WI38 (cell line): ENCODE measurements around the gene BTBD16.

Experiments
- H3K4me3 ChIP-seq: 2 replicates; pipeline ENCODE4 v1.5.1; 2011; ENCODE audit warnings: low read depth, mild to moderate bottlenecking, control low read depth, low read length
- CTCF ChIP-seq: IDR thresholded peaks from 2 replicates; pipeline ENCODE4 v1.5.1; 2012; ENCODE audit warnings: low read depth, mild to moderate bottlenecking, control low read depth, low read length

Gene BTBD16

DNA sequence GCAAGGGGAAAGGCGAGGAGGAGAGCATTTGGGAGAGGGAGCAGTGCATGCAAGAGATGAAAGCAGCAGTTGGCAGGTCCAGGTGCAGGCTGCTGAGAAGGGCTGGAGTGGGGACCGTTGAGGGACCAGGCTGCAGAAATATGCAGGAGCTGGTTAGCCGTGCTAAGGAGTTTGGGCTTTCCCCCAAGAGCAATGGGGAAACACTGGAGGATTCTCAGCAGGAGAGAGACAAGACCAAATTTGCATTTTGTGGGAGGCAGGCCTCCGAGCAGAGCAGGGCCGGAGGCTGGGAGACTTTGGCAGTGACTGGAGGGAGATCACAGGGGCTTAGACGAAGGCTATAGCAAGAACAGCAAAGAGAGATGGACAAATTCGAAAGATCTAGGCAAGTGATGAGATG is 11.8 kb downstream of the BTBD16 start:
- no peak for TF ChIP-seq CTCF
- no peak overlapping the region for H3K4me3 ChIP-seq

GRCh38 chr10:122285506-122286444 is 14.7 kb downstream of the BTBD16 start:
- no peak overlapping the region for H3K4me3 ChIP-seq

GRCh38 chr10:122286867-122287266 is 15.8 kb downstream of the BTBD16 start:
- TF ChIP-seq CTCF: no peak
- no peak overlapping the region for H3K4me3 ChIP-seq

More at GRCh38 chr10:122285506-122286444, 14.7 kb downstream of the BTBD16 start:
- no peak for TF ChIP-seq CTCF

DNA sequence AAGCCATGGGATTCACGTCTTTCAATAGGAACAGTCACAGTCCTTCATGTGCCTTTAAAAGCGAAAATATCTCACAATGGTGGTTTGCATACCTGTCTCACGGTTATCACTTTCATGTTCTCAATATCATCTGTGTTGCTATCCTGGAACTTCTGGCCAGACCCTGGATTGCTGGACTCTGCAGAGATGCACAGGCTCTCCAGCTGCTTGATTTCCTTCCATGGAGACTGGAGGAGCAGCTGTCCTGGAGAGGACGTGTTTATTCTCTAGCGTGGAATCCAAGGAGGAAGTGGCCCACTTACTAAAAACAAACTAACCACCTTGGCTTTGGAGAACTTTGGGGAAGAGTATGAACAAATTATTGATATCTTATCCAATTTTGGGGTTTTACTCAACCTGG is 16.5 kb downstream of the BTBD16 start:
- no peak overlapping the region for H3K4me3 ChIP-seq
- TF ChIP-seq CTCF: no peak

DNA sequence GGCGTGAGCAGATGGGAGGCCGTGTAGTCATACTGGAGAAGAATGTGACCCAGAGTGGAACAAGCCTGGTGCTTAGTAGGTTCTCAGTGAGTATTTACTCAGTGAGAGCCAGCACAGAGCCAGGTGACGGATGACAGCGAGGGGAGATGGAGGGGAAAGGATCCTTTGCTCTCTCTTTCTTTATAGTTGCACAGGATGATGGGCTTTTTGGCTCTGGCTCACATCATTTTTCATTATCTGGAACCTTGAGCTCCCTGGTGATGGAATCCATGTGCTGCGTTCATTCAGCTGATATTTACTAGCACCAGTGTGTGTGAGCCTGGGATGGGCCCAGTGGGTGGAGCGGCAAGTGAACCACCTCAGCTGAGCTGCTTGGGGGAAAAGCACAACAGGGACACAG is 17.2 kb downstream of the BTBD16 start:
- H3K4me3 ChIP-seq: no peak overlapping the region
- TF ChIP-seq CTCF: no peak

GRCh38 chr10:122288917-122289316 is 17.8 kb downstream of the BTBD16 start:
- no peak for TF ChIP-seq CTCF
- no peak overlapping the region for H3K4me3 ChIP-seq

- H3K4me3 ChIP-seq: no peak overlapping the region
- TF ChIP-seq CTCF: no peak
Measured at GRCh38 chr10:122290334-122290733, 19.2 kb downstream of the BTBD16 start.
